Activated CD4-positive, alpha-beta T cell treated with anti-CD3 and anti-CD28 coated beads for 4 hours (primary cell): ENCODE data around the gene XPO5.
A peak's percentile ranks its signal among the peaks of the same experiment; 100 is the strongest.

Experiments used
- DNase-seq, 2 donors: peaks; one replicate each; pipeline ENCODE4 v3.0.0-alpha.2; 2020

The XPO5 gene

GRCh38 chr6:43494766-43495165 lies 81.1 kb downstream of the XPO5 start:
- DNase-seq: no peak

- no peak for DNase-seq
Measured at GRCh38 chr6:43494321-43494720, 81.5 kb downstream of the XPO5 start.

GRCh38 chr6:43493833-43494232 lies 82.0 kb downstream of the XPO5 start:
- no peak for DNase-seq

GRCh38 chr6:43493230-43493629 lies 82.6 kb downstream of the XPO5 start:
- DNase-seq: no peak

GRCh38 chr6:43492673-43493072 lies 83.2 kb downstream of the XPO5 start:
- no peak for DNase-seq

GRCh38 chr6:43491750-43492661 lies 83.8 kb downstream of the XPO5 start:
- no peak for DNase-seq

- DNase-seq: no peak
Measured at GRCh38 chr6:43490523-43490939, 85.3 kb downstream of the XPO5 start.

- no peak for DNase-seq
Measured at GRCh38 chr6:43489277-43490072, 86.4 kb downstream of the XPO5 start.

- no peak for DNase-seq
Measured at GRCh38 chr6:43488667-43489276, 87.1 kb downstream of the XPO5 start.

- no peak for DNase-seq
Measured at GRCh38 chr6:43481591-43482236, 94.1 kb downstream of the XPO5 start.

- no peak for DNase-seq
Measured at GRCh38 chr6:43481075-43481474, 94.8 kb downstream of the XPO5 start.

GRCh38 chr6:43478008-43478372 lies 97.8 kb downstream of the XPO5 start:
- DNase-seq: no peak

GRCh38 chr6:43477235-43478007 lies 98.4 kb downstream of the XPO5 start, which contains the start of gene TJAP1:
TSS of gene TJAP1 (plus strand) at chr6:43477570. CDS start at chr6:43499002, 21,432 bp downstream.
- DNase-seq: peak; percentile 94 to 99

- DNase-seq: no peak
Measured at GRCh38 chr6:43476746-43477145, 99.1 kb downstream of the XPO5 start.

- no peak for DNase-seq
Measured at GRCh38 chr6:43475516-43475915, 100.3 kb downstream of the XPO5 start.

GRCh38 chr6:43472515-43472914 lies 103.3 kb downstream of the XPO5 start:
- DNase-seq: no peak
